ENCODE data around the gene UBAC1.

The UBAC1 gene

DNA sequence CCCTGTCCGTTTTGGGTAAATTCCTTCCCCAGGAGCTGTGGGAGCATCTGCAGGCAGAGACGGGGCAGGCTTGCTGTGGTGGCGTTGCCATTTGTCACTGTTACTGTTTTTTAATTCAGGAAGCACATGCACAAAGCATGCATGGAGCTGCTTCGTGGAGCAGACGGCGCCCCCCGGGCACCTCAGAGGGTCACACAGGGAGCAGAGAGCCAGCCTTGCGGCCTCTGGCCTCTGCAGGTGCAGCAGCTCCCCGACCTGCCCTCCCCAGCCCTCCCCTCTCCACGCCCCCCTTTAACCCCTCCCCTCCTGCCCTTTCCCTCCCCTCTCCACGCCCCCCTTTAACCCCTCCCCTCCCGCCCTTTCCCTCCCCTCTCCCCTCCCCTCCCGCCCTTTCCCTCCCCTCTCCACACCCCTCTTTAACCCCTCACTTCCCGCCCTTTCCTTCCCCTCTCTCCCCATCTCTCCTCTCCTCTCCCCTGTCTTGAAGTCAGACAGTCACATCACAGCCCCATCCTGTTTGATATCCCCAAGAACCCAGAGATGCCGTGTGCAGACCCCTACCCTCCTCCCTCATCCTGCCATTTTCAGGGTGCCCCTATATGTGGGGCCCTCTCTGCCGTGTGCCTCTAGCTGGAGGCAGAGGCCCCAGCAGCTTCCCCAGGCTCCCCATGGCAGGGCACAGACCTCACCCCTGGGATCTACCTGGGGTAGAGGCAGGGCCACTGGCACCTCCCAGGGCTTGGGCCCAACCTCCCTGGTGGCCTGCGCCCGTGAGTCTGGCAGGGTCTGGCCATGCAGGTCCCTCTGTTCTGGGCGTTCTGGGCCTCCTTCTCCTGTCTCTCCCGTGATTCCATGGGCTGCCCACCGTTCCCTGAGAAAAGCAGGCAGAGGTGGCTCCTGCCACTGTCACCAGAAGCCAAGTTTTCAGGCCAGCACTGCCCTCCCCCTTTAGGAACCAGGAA lies 29.6 kb upstream of the UBAC1 start:
- TF ChIP-seq SIN3A (IDR thresholded peaks at IDR 0.05; ENCODE audit: borderline replicate concordance, insufficient read depth, low read length) (no peak), TAF1 (IDR thresholded peaks at IDR 0.05; ENCODE audit: borderline replicate concordance, insufficient read depth, low read length) (no peak), REST (IDR thresholded peaks at IDR 0.05; ENCODE audit: insufficient read depth in 1 of 2, low read depth in 2 of 2, low read length in 2 of 2) (no peak), FOXP2 (optimal IDR thresholded peaks at IDR 0.05; ENCODE audit: borderline replicate concordance, extremely low read depth, extremely low read length, insufficient read depth) (no peak)

DNA sequence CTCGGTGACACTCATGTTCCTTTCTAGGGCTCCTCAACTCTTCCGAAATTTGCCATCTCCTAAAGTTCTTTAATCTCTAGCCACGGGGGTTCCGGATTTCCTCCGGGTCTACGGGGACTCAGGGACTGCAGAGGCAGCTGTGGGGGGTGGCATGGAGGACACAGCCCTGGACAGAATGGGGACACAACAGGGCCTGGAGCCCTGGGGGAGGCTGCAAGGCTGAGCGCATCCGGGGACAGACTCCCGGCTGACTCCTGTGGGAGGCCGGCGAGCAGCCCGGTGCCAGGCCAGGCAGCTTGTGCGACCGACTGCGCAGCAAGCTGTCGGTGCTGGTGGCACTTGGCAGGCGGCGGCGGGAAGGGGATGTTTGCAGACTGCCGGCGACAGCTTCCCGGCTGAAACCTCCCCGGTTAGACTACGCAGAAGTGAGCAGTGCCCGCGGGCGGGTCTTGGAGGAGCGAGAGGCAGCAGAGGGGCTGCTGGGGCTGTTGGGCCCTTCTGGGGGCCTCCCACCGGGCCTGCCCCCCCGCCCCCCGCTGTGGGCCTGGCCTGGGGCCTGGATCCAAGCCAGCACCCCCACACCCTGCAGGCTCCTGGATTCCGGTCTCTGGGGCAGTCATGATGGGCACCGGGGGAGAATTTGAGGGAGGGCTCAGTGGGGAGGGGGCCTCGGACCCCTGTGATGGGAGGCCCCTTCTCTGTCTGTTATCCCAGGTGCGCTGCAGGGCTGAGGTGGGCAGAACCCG lies 28.7 kb upstream of the UBAC1 start:
- TF ChIP-seq POLR2AphosphoS5 (IDR thresholded peaks at IDR 0.05; ENCODE audit: low read depth, low read length): no peak
- TF ChIP-seq REST (IDR thresholded peaks at IDR 0.05; ENCODE audit: insufficient read depth in 1 of 2, low read depth in 2 of 2, low read length in 2 of 2): no peak
- TF ChIP-seq TAF1 (IDR thresholded peaks at IDR 0.05; ENCODE audit: borderline replicate concordance, insufficient read depth, low read length): no peak
- no peak for TF ChIP-seq FOXP2 (optimal IDR thresholded peaks at IDR 0.05; ENCODE audit: borderline replicate concordance, extremely low read depth, extremely low read length, insufficient read depth)
- TF ChIP-seq SIN3A (IDR thresholded peaks at IDR 0.05; ENCODE audit: borderline replicate concordance, insufficient read depth, low read length): no peak

DNA sequence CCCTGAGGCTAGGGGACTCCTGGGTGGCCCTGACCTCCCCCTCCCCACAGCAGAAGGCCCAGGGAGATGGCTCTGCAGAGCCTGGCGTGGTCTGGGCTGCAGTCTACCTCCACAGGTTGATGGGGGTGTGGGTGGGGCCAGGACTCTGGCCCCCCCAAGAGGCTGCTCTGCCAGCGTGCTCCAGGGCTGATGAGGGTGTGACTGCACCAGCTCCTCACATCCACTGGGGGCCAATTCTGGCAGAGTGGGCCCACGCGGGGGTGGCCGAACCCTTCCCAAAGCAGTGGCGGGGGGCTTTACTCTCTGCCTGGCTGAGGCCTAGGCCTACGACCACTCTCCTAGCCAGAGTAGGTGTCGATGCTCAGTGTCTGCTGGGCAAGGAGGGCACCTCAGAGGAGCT lies 28.0 kb upstream of the UBAC1 start:
- TF ChIP-seq SIN3A (IDR thresholded peaks at IDR 0.05; ENCODE audit: borderline replicate concordance, insufficient read depth, low read length) (no peak), POLR2AphosphoS5 (IDR thresholded peaks at IDR 0.05; ENCODE audit: low read depth, low read length) (no peak), TAF1 (IDR thresholded peaks at IDR 0.05; ENCODE audit: borderline replicate concordance, insufficient read depth, low read length) (no peak), FOXP2 (optimal IDR thresholded peaks at IDR 0.05; ENCODE audit: borderline replicate concordance, extremely low read depth, extremely low read length, insufficient read depth) (no peak), REST (IDR thresholded peaks at IDR 0.05; ENCODE audit: insufficient read depth in 1 of 2, low read depth in 2 of 2, low read length in 2 of 2) (no peak)

- TF ChIP-seq TAF1 (IDR thresholded peaks at IDR 0.05; ENCODE audit: borderline replicate concordance, insufficient read depth, low read length) (no peak), REST (IDR thresholded peaks at IDR 0.05; ENCODE audit: insufficient read depth in 1 of 2, low read depth in 2 of 2, low read length in 2 of 2) (no peak), FOXP2 (optimal IDR thresholded peaks at IDR 0.05; ENCODE audit: borderline replicate concordance, extremely low read depth, extremely low read length, insufficient read depth) (no peak), SIN3A (IDR thresholded peaks at IDR 0.05; ENCODE audit: borderline replicate concordance, insufficient read depth, low read length) (no peak), POLR2AphosphoS5 (IDR thresholded peaks at IDR 0.05; ENCODE audit: low read depth, low read length) (no peak)
Measured at GRCh38 chr9:135988493-135988892, 27.3 kb upstream of the UBAC1 start.

All from PFSK-1 (cell line).